HEK293 (cell line): Measurements from ENCODE around the gene NKD1.

Source experiments
- CTCF ChIA-PET: fragments of 350-600 bp; formaldehyde crosslinking; extraction: SDS; loops from one replicate; lab custom pipeline; 2021; ENCODE audit warnings: antibody characterized with exemption; lab: Yijun Ruan, JAX
- POLR2A ChIA-PET: fragments of 300-600 bp; formaldehyde crosslinking; extraction: SDS; loops from one replicate; lab custom pipeline; 2020; ENCODE audit warnings: antibody characterized with exemption, inconsistent platforms; lab: Yijun Ruan, JAX
- H3K27ac ChIP-seq: fragments of 200-500 bp; sonication (Bioruptor generic); 2 replicates; pipeline ENCODE4 v1.5.1; 2014; ENCODE audit warnings: low read depth, low read length, control low read depth, inconsistent platforms; ENCODE audit errors: extremely low read depth
- H3K36me3 ChIP-seq, 2 experiments: fragments of 200-500 bp in 1 of 2; sonication (Bioruptor generic) in 1 of 2; 1 replicate in 1 of 2; 2 replicates in 1 of 2; pipeline ENCODE4 v1.5.1; 2014 to 2017; ENCODE audit warnings: inconsistent platforms in 2 of 2, low read length in 2 of 2; ENCODE audit not compliant: control insufficient read depth in 2 of 2, insufficient read depth in 1 of 2
- H3K4me1 ChIP-seq: fragments of 200-500 bp; sonication (Bioruptor generic); 2 replicates; pipeline ENCODE4 v1.5.1; 2014; ENCODE audit warnings: mild to moderate bottlenecking, low read length, inconsistent platforms; ENCODE audit not compliant: control insufficient read depth, insufficient read depth
- H3K4me3 ChIP-seq: 2 replicates; pipeline ENCODE4 v1.5.1; 2011; ENCODE audit warnings: low read depth, mild to moderate bottlenecking, control low read depth, low read length, moderate library complexity
- H3K9me3 ChIP-seq: fragments of 200-500 bp; sonication (Bioruptor generic); 2 replicates; pipeline ENCODE4 v1.5.1; 2014; ENCODE audit warnings: low read depth, low read length, inconsistent platforms; ENCODE audit not compliant: control insufficient read depth, insufficient read depth
- BCL11A ChIP-seq: fragments of 450-650 bp; formaldehyde crosslinking; IDR thresholded peaks from 2 replicates; pipeline ENCODE4 v1.5.1; 2016; ENCODE audit warnings: low read depth, missing biosample characterization, missing genetic modification characterization
- KLF17 ChIP-seq: fragments of 450-650 bp; formaldehyde crosslinking; IDR thresholded peaks from 2 replicates; pipeline ENCODE4 v1.5.1; 2016; ENCODE audit warnings: missing biosample characterization, missing genetic modification characterization
- OVOL3 ChIP-seq: fragments of 450-650 bp; formaldehyde crosslinking; IDR thresholded peaks from 2 replicates; pipeline ENCODE4 v1.5.1; 2016; ENCODE audit warnings: missing biosample characterization, missing genetic modification characterization
- SP3 ChIP-seq: fragments of 450-650 bp; formaldehyde crosslinking; IDR thresholded peaks from 2 replicates; pipeline ENCODE4 v1.5.1; 2016; ENCODE audit warnings: missing biosample characterization, missing genetic modification characterization
- TCF7L2 ChIP-seq: IDR thresholded peaks from 2 replicates; pipeline ENCODE4 v1.6.1; 2011; ENCODE audit warnings: low read depth, mild to moderate bottlenecking, inconsistent platforms, low read length, moderate library complexity, borderline replicate concordance
- TSHZ1 ChIP-seq: fragments of 450-650 bp; formaldehyde crosslinking; IDR thresholded peaks from 2 replicates; pipeline ENCODE4 v1.5.1; 2016; ENCODE audit warnings: missing biosample characterization, missing genetic modification characterization, borderline replicate concordance
- ZBTB1 ChIP-seq: fragments of 450-650 bp; formaldehyde crosslinking; IDR thresholded peaks from 2 replicates; pipeline ENCODE4 v1.5.1; 2016; ENCODE audit warnings: missing biosample characterization, missing genetic modification characterization
- ZBTB7A ChIP-seq: fragments of 450-650 bp; formaldehyde crosslinking; IDR thresholded peaks from 2 replicates; pipeline ENCODE4 v1.5.1; 2016; ENCODE audit warnings: low read depth, missing biosample characterization, missing genetic modification characterization
- ZFP37 ChIP-seq: fragments of 450-650 bp; formaldehyde crosslinking; IDR thresholded peaks from 2 replicates; pipeline ENCODE4 v1.5.1; 2016; ENCODE audit warnings: missing biosample characterization, missing genetic modification characterization
- ZIC2 ChIP-seq: fragments of 450-650 bp; formaldehyde crosslinking; IDR thresholded peaks from 2 replicates; pipeline ENCODE4 v1.5.1; 2016; ENCODE audit warnings: missing biosample characterization, missing genetic modification characterization
- ZNF112 ChIP-seq: fragments of 450-650 bp; formaldehyde crosslinking; IDR thresholded peaks from 2 replicates; pipeline ENCODE4 v1.5.0; 2017; ENCODE audit warnings: missing biosample characterization, missing genetic modification characterization
- ZNF18 ChIP-seq: fragments of 450-650 bp; formaldehyde crosslinking; IDR thresholded peaks from 2 replicates; pipeline ENCODE4 v1.5.1; 2016; ENCODE audit warnings: missing biosample characterization, missing genetic modification characterization
- ZNF214 ChIP-seq: fragments of 450-650 bp; formaldehyde crosslinking; IDR thresholded peaks from 2 replicates; pipeline ENCODE4 v1.5.1; 2017; ENCODE audit warnings: missing biosample characterization, mild to moderate bottlenecking, missing genetic modification characterization, borderline replicate concordance
- ZNF221 ChIP-seq: fragments of 450-650 bp; formaldehyde crosslinking; IDR thresholded peaks from 2 replicates; pipeline ENCODE4 v1.5.1; 2017; ENCODE audit warnings: missing biosample characterization, missing genetic modification characterization, borderline replicate concordance
- ZNF24 ChIP-seq: fragments of 450-650 bp; formaldehyde crosslinking; IDR thresholded peaks from 2 replicates; pipeline ENCODE4 v1.5.1; 2016; ENCODE audit warnings: missing biosample characterization, missing genetic modification characterization
- ZNF426 ChIP-seq: fragments of 450-650 bp; formaldehyde crosslinking; IDR thresholded peaks from 2 replicates; pipeline ENCODE4 v1.5.1; 2017; ENCODE audit warnings: missing biosample characterization, missing genetic modification characterization, mild to moderate bottlenecking, inconsistent platforms, moderate library complexity
- ZNF555 ChIP-seq: fragments of 450-650 bp; formaldehyde crosslinking; conservative IDR thresholded peaks from 2 replicates; pipeline ENCODE4 v1.5.1; 2017; ENCODE audit warnings: missing biosample characterization, mild to moderate bottlenecking, missing genetic modification characterization, inconsistent platforms
- ZNF585B ChIP-seq: fragments of 450-650 bp; formaldehyde crosslinking; IDR thresholded peaks from 2 replicates; pipeline ENCODE4 v1.5.1; 2016; ENCODE audit warnings: missing biosample characterization, missing genetic modification characterization
- ZNF623 ChIP-seq: fragments of 450-650 bp; formaldehyde crosslinking; IDR thresholded peaks from 2 replicates; pipeline ENCODE4 v1.5.1; 2016; ENCODE audit warnings: missing biosample characterization, missing genetic modification characterization
- ZNF624 ChIP-seq: fragments of 450-650 bp; formaldehyde crosslinking; IDR thresholded peaks from 2 replicates; pipeline ENCODE4 v1.5.1; 2017; ENCODE audit warnings: missing biosample characterization, missing genetic modification characterization
- ZNF639 ChIP-seq: fragments of 450-650 bp; formaldehyde crosslinking; IDR thresholded peaks from 2 replicates; pipeline ENCODE4 v1.5.1; 2016; ENCODE audit warnings: missing biosample characterization, missing genetic modification characterization
- ZNF704 ChIP-seq: fragments of 450-650 bp; formaldehyde crosslinking; IDR thresholded peaks from 2 replicates; pipeline ENCODE4 v1.5.1; 2016; ENCODE audit warnings: missing biosample characterization, missing genetic modification characterization
- ZSCAN4 ChIP-seq: fragments of 450-650 bp; formaldehyde crosslinking; IDR thresholded peaks from 2 replicates; pipeline ENCODE4 v1.5.1; 2017; ENCODE audit warnings: missing biosample characterization, missing genetic modification characterization
- ZXDB ChIP-seq: fragments of 450-650 bp; formaldehyde crosslinking; IDR thresholded peaks from 2 replicates; pipeline ENCODE4 v1.5.1; 2016; ENCODE audit warnings: missing biosample characterization, missing genetic modification characterization

Gene NKD1

GRCh38 chr16:50685462-50686063 is 137.4 kb downstream of the NKD1 start (continued):
- TF ChIP-seq KLF17 (no peak), ZNF704 (tag by site-specific recombination) (no peak)

GRCh38 chr16:50688083-50688482 is 139.9 kb downstream of the NKD1 start:
- Histone ChIP-seq H3K4me1 (no peaks in the 10 kb centered on the region), H3K27ac (no peak overlapping the region), H3K36me3 (no peaks in the 10 kb centered on the region), H3K9me3 (no peaks in the 10 kb centered on the region), H3K4me3 (no peak overlapping the region)
- TF ChIP-seq SP3 (tag by site-specific recombination): no peak
- no peak for TF ChIP-seq ZNF624 (tag by site-specific recombination)
- TF ChIP-seq ZXDB (tag by site-specific recombination): no peak
- ChIA-PET CTCF (interaction anchor here (2.5 kb wide), 1 partner anchor 16 kb away, joined by 11 read pairs; no protein-coding TSS in a partner anchor), POLR2A (no interaction called here)

- H3K36me3 ChIP-seq: no peaks in the 10 kb centered on the region
- H3K27ac ChIP-seq: no peak overlapping the region
- ChIA-PET POLR2A (no interaction called here), CTCF (interaction anchor here (2.0 kb wide), 1 partner anchor 17 kb away, joined by 7 read pairs; no protein-coding TSS in a partner anchor)
- H3K4me3 ChIP-seq: no peak overlapping the region
- H3K9me3 ChIP-seq: no peaks in the 10 kb centered on the region
- H3K4me1 ChIP-seq: no peaks in the 10 kb centered on the region
- TF ChIP-seq ZNF623 (tag by site-specific recombination) (no peak), TCF7L2 (no peak), ZBTB7A (no peak), OVOL3 (tag by site-specific recombination) (no peak), ZFP37 (tag by site-specific recombination) (no peak), ZNF585B (tag by site-specific recombination) (no peak), ZSCAN4 (no peak), ZNF24 (tag by site-specific recombination) (no peak), ZNF221 (tag by site-specific recombination) (no peak), ZNF214 (tag by site-specific recombination) (no peak), ZNF18 (no peak), TSHZ1 (tag by site-specific recombination) (no peak), ZNF555 (tag by site-specific recombination) (no peak), ZBTB1 (no peak), BCL11A (tag by site-specific recombination) (no peak), ZNF426 (no peak), ZNF639 (tag by site-specific recombination) (no peak), ZNF112 (tag by site-specific recombination) (no peak), ZIC2 (tag by site-specific recombination) (no peak)
Measured at GRCh38 chr16:50688867-50689266, 140.7 kb downstream of the NKD1 start.
